H1 (cell line): ENCODE results near the gene SLC2A14. TPM values are rescaled to one million over a fixed set of nuclear protein-coding genes. Genes with fewer than 3 reads are reported as not detected.
"Not testable (repeated sequence)": the region's sequence is repeated elsewhere in the genome, so short reads cannot be mapped to it uniquely, and the experiment has no call there.

Experiments
- CTCF ChIA-PET: fragments of 300-600 bp; sonication (Branson Sonifier 250); formaldehyde crosslinking; loops from one replicate; lab custom pipeline; 2021; ENCODE audit not compliant: partially characterized antibody; lab: Charles Lee
- POLR2A ChIA-PET: fragments of 300-600 bp; sonication (Branson Sonifier 250); formaldehyde crosslinking; loops from one replicate; lab custom pipeline; 2021; ENCODE audit warnings: inconsistent platforms; ENCODE audit not compliant: partially characterized antibody; lab: Charles Lee
- DNase-seq, 2 experiments: peaks; one replicate each; pipeline versions ENCODE4 v3.0.0 to v3.0.0-alpha.2; 2010 to 2022; ENCODE audit warnings: low spot score in 2 of 2, low read depth in 1 of 2, mixed read lengths in 1 of 2
- FAIRE-seq: peaks from 2 replicates; lab custom pipeline; 2011; peaks lifted over from hg19 to GRCh38; lab: Jason Lieb, UNC
- H2AFZ ChIP-seq: 2 replicates; pipeline ENCODE4 v1.8.1; 2012; ENCODE audit warnings: low read length, inconsistent platforms
- H2AK5ac ChIP-seq: 2 replicates; pipeline ENCODE4 v1.6.1; 2013; ENCODE audit warnings: low read depth, low read length
- H2BK120ac ChIP-seq: replicated peaks from 2 replicates; pipeline ENCODE3; 2013; ENCODE audit warnings: low read depth, low read length, inconsistent platforms
- H2BK12ac ChIP-seq: 2 replicates; pipeline ENCODE4 v1.6.1; 2013; ENCODE audit warnings: low read depth, low read length
- H2BK15ac ChIP-seq: 2 replicates; pipeline ENCODE4 v1.6.1; 2013; ENCODE audit warnings: low read length
- H2BK20ac ChIP-seq: 2 replicates; pipeline ENCODE4 v1.6.1; 2013; ENCODE audit warnings: low read length
- H2BK5ac ChIP-seq: 2 replicates; pipeline ENCODE4 v1.6.1; 2013; ENCODE audit warnings: low read depth, low read length
- H3K14ac ChIP-seq: 2 replicates; pipeline ENCODE4 v1.6.1; 2013; ENCODE audit warnings: inconsistent platforms; ENCODE audit not compliant: insufficient read length
- H3K18ac ChIP-seq: 2 replicates; pipeline ENCODE4 v1.6.1; 2013; ENCODE audit warnings: low read length; ENCODE audit errors: extremely low read depth
- H3K23ac ChIP-seq: 2 replicates; pipeline ENCODE4 v1.6.1; 2013; ENCODE audit warnings: inconsistent platforms; ENCODE audit not compliant: insufficient read length
- H3K23me2 ChIP-seq: 2 replicates; pipeline ENCODE4 v1.6.1; 2013; ENCODE audit warnings: low read depth, low read length
- H3K27ac ChIP-seq: 2 replicates; pipeline ENCODE4 v1.6.1; 2011; ENCODE audit warnings: low read depth, low read length, inconsistent platforms
- H3K27me3 ChIP-seq, 4 experiments: replicated peaks in 1 of 4; 1 replicate in 1 of 4; 2 replicates in 3 of 4; pipeline versions ENCODE4 v1.6.1 to v1.8.1; 2011 to 2013; ENCODE audit warnings: low read length in 3 of 4, mild to moderate bottlenecking in 3 of 4, inconsistent platforms in 2 of 4, mixed read lengths in 2 of 4, moderate library complexity in 1 of 4; ENCODE audit not compliant: control insufficient read depth in 3 of 4, insufficient read depth in 3 of 4; ENCODE audit errors: extremely low read depth in 1 of 4
- H3K36me3 ChIP-seq, 4 experiments: 2 replicates each; pipeline versions ENCODE4 v1.6.1 to v1.8.1; 2011 to 2013; ENCODE audit warnings: mild to moderate bottlenecking in 4 of 4, low read length in 3 of 4, moderate library complexity in 2 of 4, control low read depth in 1 of 4, inconsistent platforms in 1 of 4; ENCODE audit not compliant: insufficient read depth in 4 of 4, control insufficient read depth in 2 of 4
- H3K4ac ChIP-seq: replicated peaks from 2 replicates; pipeline ENCODE3; 2013; ENCODE audit warnings: low read length, low read depth, mixed read lengths, inconsistent platforms; ENCODE audit not compliant: insufficient read length
- H3K4me1 ChIP-seq, 4 experiments: replicated peaks in 1 of 4; 1 replicate in 1 of 4; 2 replicates in 3 of 4; pipeline versions ENCODE4 v1.6.1 to v1.8.1; 2011 to 2013; ENCODE audit warnings: low read length in 3 of 4, inconsistent platforms in 2 of 4, mixed read lengths in 1 of 4; ENCODE audit not compliant: insufficient read depth in 4 of 4, control insufficient read depth in 3 of 4
- H3K4me2 ChIP-seq, 2 experiments: 2 replicates each; pipeline versions ENCODE4 v1.6.1 to v1.8.1; 2011 to 2013; ENCODE audit warnings: low read depth in 2 of 2, low read length in 2 of 2, control low read depth in 1 of 2, inconsistent platforms in 1 of 2, mild to moderate bottlenecking in 1 of 2; ENCODE audit not compliant: insufficient read depth in 1 of 2
- H3K4me3 ChIP-seq, 4 experiments: fragments of 200-600, 300-600 bp in 1 of 4; sonication (generic), shearing (Covaris generic), sonication (Bioruptor Twin) in 1 of 4; 2 replicates each; pipeline versions ENCODE4 v1.5.1 to v1.8.1; 2011 to 2016; ENCODE audit warnings: low read length in 4 of 4, low read depth in 3 of 4, control low read depth in 2 of 4, inconsistent platforms in 2 of 4, mild to moderate bottlenecking in 2 of 4, mixed read lengths in 1 of 4, moderate library complexity in 1 of 4; ENCODE audit not compliant: insufficient read depth in 2 of 4; ENCODE audit errors: extremely low read depth in 1 of 4
- H3K56ac ChIP-seq: replicated peaks from 2 replicates; pipeline ENCODE3; 2013; ENCODE audit warnings: low read depth, mild to moderate bottlenecking, mixed read lengths, low read length, inconsistent platforms; ENCODE audit not compliant: insufficient read length
- H3K79me1 ChIP-seq: 2 replicates; pipeline ENCODE4 v1.6.1; 2013; ENCODE audit warnings: low read depth, low read length, control low read depth
- H3K79me2 ChIP-seq, 2 experiments: 2 replicates each; pipeline versions ENCODE4 v1.6.1 to v1.8.1; 2012 to 2013; ENCODE audit warnings: low read length in 2 of 2, mild to moderate bottlenecking in 2 of 2, inconsistent platforms in 1 of 2; ENCODE audit not compliant: insufficient read depth in 2 of 2, control insufficient read depth in 1 of 2
- H3K9ac ChIP-seq, 4 experiments: replicated peaks in 1 of 4; 1 replicate in 1 of 4; 2 replicates in 3 of 4; pipeline versions ENCODE4 v1.6.1 to v1.8.1; 2011 to 2013; ENCODE audit warnings: low read depth in 3 of 4, low read length in 3 of 4, control low read depth in 2 of 4, mild to moderate bottlenecking in 2 of 4, moderate library complexity in 2 of 4, inconsistent platforms in 1 of 4; ENCODE audit errors: extremely low read depth in 1 of 4
- H3K9me3 ChIP-seq, 2 experiments: 2 replicates each; pipeline versions ENCODE4 v1.6.1 to v1.8.1; 2012 to 2013; ENCODE audit warnings: mild to moderate bottlenecking in 2 of 2, moderate library complexity in 2 of 2, control low read depth in 1 of 2, inconsistent platforms in 1 of 2, low read depth in 1 of 2, low read length in 1 of 2, mixed read lengths in 1 of 2; ENCODE audit not compliant: insufficient read depth in 2 of 2
- H4K20me1 ChIP-seq, 2 experiments: replicated peaks in 1 of 2; 2 replicates each; pipeline versions ENCODE3 to v1.8.1; 2011 to 2013; ENCODE audit warnings: inconsistent platforms in 2 of 2, low read length in 2 of 2, mild to moderate bottlenecking in 1 of 2; ENCODE audit not compliant: insufficient read depth in 2 of 2, control insufficient read depth in 1 of 2
- H4K5ac ChIP-seq: 2 replicates; pipeline ENCODE4 v1.6.1; 2013; ENCODE audit warnings: low read length, low read depth, mixed read lengths, inconsistent platforms; ENCODE audit not compliant: insufficient read length
- H4K8ac ChIP-seq: 2 replicates; pipeline ENCODE4 v1.8.0; 2013; ENCODE audit warnings: mild to moderate bottlenecking, moderate library complexity, low read length, inconsistent platforms; ENCODE audit not compliant: insufficient read depth; ENCODE audit errors: extremely low read depth
- H4K91ac ChIP-seq: replicated peaks from 2 replicates; pipeline ENCODE3; 2013; ENCODE audit warnings: low read length, mixed read lengths, inconsistent platforms; ENCODE audit not compliant: insufficient read length
- whole genome bisulfite sequencing, 2 experiments: shearing (Covaris generic) in 1 of 2; methylation state at CpG; one replicate each; pipeline versions ENCODE4 v1.1.6 to v1.1.7; 2013 to 2015; ENCODE audit warnings: low lambda C conversion rate in 2 of 2, mixed read lengths in 2 of 2, inconsistent platforms in 1 of 2, low coverage in 1 of 2, missing lambda C conversion rate in 1 of 2; ENCODE audit not compliant: insufficient replicate concordance in 2 of 2, insufficient coverage in 1 of 2, insufficient read length in 1 of 2; ENCODE audit errors: extremely low coverage in 1 of 2, missing lambda C conversion rate in 1 of 2; 5-methylcytosine and 5-hydroxymethylcytosine counted together
- polyA plus RNA-seq, 7 experiments: library from polyadenylated mRNA; depleted of rRNA in 3 of 7; stranded (reverse) in 5 of 7; unstranded in 2 of 7; fragments of >200 nt in 5 of 7; fragments of 200-250 nt in 2 of 7; gene quantifications; 1 replicate in 5 of 7; 2 replicates in 1 of 7; 4 replicates in 1 of 7; pipeline versions ENCODE4 v1.2.1 to v1.2.3, GENCODE V29; 2011 to 2013; ENCODE audit warnings: missing spikeins in 2 of 7, mixed read lengths in 2 of 7
- total RNA-seq: library from RNA; stranded (reverse); fragmentation: NEBNext Ultra II Directional; extraction: Animal tissue kit (Norgen Biotek cat#: 25700); gene quantifications from 2 replicates; pipeline ENCODE4 v1.2.1, GENCODE V29; 2021

The SLC2A14 gene
- total and polyA plus RNA-seq, 2 of the 8 experiments (the other 6 are each of a cell fraction or from before 2014, with no cell fraction given) = 11.1 to 19.3 TPM

DNA sequence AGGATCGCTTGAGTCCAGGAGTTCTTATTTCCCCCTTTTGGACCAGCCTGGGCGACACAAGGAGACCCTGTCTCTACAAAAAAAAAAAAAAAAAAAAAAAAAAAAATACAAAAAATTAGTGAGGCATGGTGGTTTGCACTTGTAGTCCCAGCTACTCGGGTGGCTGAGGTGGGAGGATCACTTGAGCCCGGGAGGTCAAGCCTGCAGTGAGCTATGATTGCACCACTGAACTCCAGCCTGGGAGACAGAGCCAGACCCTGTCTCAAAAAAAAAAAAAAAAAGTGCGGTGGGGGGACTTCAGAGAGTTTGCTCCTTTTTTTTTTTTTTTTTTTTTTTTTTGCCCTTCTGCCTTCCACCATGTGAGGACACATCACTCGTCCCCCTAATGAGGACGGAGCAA is 32.9 kb downstream of the SLC2A14 start:
- H3K56ac ChIP-seq, H3K4me1 ChIP-seq, H3K36me3 ChIP-seq, POLR2A ChIA-PET, H3K27ac ChIP-seq, H2BK15ac ChIP-seq, H3K14ac ChIP-seq, H2AFZ ChIP-seq, H3K4me2 ChIP-seq, H3K27me3 ChIP-seq, H3K23me2 ChIP-seq, H2AK5ac ChIP-seq, H4K20me1 ChIP-seq, H4K8ac ChIP-seq, H3K9ac ChIP-seq, H3K4me3 ChIP-seq, FAIRE-seq, H3K9me3 ChIP-seq, H2BK5ac ChIP-seq, H4K5ac ChIP-seq, H2BK120ac ChIP-seq, H3K79me1 ChIP-seq, H2BK12ac ChIP-seq, H3K4ac ChIP-seq, H2BK20ac ChIP-seq, H3K79me2 ChIP-seq, H4K91ac ChIP-seq, H3K23ac ChIP-seq, H3K18ac ChIP-seq, DNase-seq: not testable (repeated sequence)
- CTCF ChIA-PET = interaction anchor here (0.7 to 1.6 kb wide), 2 partner anchors 8 to 79 kb away, joined by 4 read pairs; no protein-coding TSS in a partner anchor
- WGBS, 2 experiments = 94% methylated on average over 6 of the region's 7 CpGs; no CpG with 5 or more reads in 1 of the 2 experiments

DNA sequence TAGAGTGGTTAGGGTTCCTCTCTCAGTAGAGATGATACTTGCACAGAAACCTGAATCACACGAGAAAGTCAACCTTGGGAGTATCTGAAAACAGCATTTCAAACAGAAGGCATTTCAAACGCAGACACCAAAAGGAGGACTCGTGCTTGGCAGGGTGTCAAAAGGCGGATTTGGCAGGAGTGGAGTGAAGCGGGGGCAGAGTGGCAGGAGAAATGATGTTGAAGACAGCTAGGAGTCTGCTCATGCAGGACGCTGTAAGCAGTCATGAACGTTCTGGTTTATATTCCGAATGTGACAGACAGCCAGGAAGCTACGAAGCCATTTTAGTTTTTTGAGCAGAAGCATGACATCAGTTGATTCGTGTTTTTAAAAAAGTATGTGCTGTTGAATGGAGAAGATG is 33.5 kb downstream of the SLC2A14 start:
- CTCF ChIA-PET = interaction anchor here (1.6 kb wide), 1 partner anchor 8 kb away, joined by 4 read pairs; no protein-coding TSS in a partner anchor
- H3K27me3 ChIP-seq, H3K23ac ChIP-seq, H3K18ac ChIP-seq, H3K4ac ChIP-seq, H3K4me3 ChIP-seq, H3K27ac ChIP-seq, H3K79me1 ChIP-seq, H4K5ac ChIP-seq, H3K9me3 ChIP-seq, H3K9ac ChIP-seq, H3K56ac ChIP-seq, POLR2A ChIA-PET, H3K23me2 ChIP-seq, H3K4me1 ChIP-seq, H2BK12ac ChIP-seq, H3K4me2 ChIP-seq, H4K20me1 ChIP-seq, H3K79me2 ChIP-seq, H3K36me3 ChIP-seq, H4K91ac ChIP-seq, H2BK120ac ChIP-seq, H2AFZ ChIP-seq, DNase-seq, H2BK20ac ChIP-seq, H4K8ac ChIP-seq, H2BK5ac ChIP-seq, H2BK15ac ChIP-seq, H3K14ac ChIP-seq, H2AK5ac ChIP-seq: not testable (repeated sequence)
- peak; percentile 13 for FAIRE-seq
- 96% methylated on average over 8 of the region's 10 CpGs; no CpG with 5 or more reads in 1 of the 2 experiments for WGBS, 2 experiments
